Fibroblast of mammary gland (primary cell): ENCODE results near the gene SH3BP1.

ENCODE experiments used
- DNase-seq: peaks from one replicate; pipeline ENCODE4 v3.0.0-alpha.2; 2010; ENCODE audit warnings: low read depth
- H3K4me3 ChIP-seq: 2 replicates; pipeline ENCODE4 v1.5.1; 2011; ENCODE audit warnings: low read depth, mild to moderate bottlenecking, low read length, moderate library complexity; ENCODE audit not compliant: control insufficient read depth
- TF ChIP-seq, protein P1 (sequence below): conservative IDR thresholded peaks from 2 replicates; pipeline ENCODE4 v1.5.1; 2011; ENCODE audit warnings: low read depth, low read length, inconsistent platforms; ENCODE audit not compliant: control insufficient read depth, insufficient read depth

SH3BP1 gene

GRCh38 chr22:37619991-37620390 is 19.5 kb upstream of the SH3BP1 start:
- DNase-seq = no peak
- TF ChIP-seq, protein P1, sequence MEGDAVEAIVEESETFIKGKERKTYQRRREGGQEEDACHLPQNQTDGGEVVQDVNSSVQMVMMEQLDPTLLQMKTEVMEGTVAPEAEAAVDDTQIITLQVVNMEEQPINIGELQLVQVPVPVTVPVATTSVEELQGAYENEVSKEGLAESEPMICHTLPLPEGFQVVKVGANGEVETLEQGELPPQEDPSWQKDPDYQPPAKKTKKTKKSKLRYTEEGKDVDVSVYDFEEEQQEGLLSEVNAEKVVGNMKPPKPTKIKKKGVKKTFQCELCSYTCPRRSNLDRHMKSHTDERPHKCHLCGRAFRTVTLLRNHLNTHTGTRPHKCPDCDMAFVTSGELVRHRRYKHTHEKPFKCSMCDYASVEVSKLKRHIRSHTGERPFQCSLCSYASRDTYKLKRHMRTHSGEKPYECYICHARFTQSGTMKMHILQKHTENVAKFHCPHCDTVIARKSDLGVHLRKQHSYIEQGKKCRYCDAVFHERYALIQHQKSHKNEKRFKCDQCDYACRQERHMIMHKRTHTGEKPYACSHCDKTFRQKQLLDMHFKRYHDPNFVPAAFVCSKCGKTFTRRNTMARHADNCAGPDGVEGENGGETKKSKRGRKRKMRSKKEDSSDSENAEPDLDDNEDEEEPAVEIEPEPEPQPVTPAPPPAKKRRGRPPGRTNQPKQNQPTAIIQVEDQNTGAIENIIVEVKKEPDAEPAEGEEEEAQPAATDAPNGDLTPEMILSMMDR = no peak
- H3K4me3 ChIP-seq = no peak overlapping the region

DNA sequence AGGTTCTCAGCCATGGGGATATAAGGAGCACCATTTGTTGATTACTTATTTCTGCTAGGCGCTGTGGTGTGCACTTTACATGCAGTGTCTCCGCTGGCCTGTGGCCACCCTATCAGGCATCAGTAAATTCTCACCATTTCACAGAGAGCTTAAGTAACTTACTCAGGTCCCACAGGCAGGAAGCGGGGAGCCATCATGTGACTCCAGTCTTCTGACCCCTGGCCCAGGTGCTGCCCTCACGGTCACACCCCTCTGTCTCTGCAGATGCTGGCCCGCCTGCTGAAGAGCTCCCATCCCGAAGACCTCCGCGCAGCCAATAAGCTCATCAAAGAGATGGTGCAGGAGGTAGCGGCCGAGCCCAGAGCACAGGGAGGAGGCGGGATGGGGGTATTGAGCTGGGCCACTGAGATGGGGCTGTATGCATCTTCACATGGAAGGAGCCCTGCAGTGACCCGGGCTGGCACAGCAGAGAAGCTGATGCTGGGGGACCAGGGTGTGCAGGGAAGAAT is 18.1 kb upstream of the SH3BP1 start:
- H3K4me3 ChIP-seq = no peak overlapping the region
- no peak for DNase-seq
- TF ChIP-seq, protein P1 = no peak

DNA sequence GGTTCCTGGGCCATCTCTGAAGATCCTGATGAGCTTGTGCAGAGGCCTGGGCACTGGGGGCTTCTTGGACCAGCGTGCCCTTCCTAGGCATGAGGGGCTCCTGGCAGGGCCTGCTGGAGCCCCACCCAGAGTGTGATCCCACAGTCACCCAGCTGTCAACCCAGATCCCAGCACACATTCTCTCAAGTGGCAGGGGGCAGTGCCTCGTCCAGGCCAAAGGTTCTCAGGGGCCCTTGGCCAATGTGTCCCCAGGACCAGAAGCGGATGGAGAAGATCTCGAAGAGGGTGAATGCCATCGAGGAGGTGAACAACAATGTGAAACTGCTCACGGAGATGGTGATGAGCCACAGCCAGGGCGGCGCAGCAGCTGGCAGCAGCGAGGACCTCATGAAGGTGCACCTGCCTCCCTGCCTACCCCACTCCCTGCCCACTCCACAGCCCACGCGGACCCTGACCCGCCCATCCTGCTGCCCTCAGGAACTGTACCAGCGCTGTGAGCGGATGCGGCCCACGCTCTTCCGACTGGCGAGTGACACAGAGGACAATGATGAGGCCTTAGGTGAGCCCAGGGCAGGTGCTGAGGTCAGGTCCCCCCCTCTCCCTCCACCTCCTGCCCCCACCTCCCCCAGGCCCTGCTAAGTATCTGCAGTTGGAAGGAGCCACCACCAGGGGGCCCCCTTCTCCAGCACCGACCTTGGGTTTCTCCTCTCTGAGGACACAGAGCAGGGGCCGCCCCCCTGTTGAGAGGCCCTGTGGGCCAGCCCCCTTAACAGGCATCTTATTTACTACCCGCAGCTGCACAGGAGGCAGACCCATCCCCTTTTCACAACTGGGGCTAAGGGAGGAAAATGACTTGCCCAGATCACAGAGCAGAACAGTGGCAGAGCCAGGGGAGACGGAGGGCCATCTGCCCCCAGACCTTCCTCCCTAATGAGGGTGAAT is 16.1 kb upstream of the SH3BP1 start:
- H3K4me3 ChIP-seq = no peak overlapping the region
- peak; percentile 49 for DNase-seq
- TF ChIP-seq, protein P1 = peak; percentile 60

- DNase-seq = no peak
- TF ChIP-seq, protein P1 = no peak
- no peak overlapping the region for H3K4me3 ChIP-seq
Measured at GRCh38 chr22:37624017-37624365, 15.5 kb upstream of the SH3BP1 start.

GRCh38 chr22:37624876-37625275 is 14.6 kb upstream of the SH3BP1 start:
- TF ChIP-seq, protein P1 = no peak

GRCh38 chr22:37625737-37626136 is 13.7 kb upstream of the SH3BP1 start:
- no peak overlapping the region for H3K4me3 ChIP-seq
- TF ChIP-seq, protein P1 = no peak
- no peak for DNase-seq

More at GRCh38 chr22:37624876-37625275, 14.6 kb upstream of the SH3BP1 start:
- DNase-seq = no peak
- H3K4me3 ChIP-seq = no peak overlapping the region
